ENCODE data around the gene PML. TPM values are rescaled to one million over a fixed set of nuclear protein-coding genes. Genes with fewer than 3 reads are reported as not detected.

Gene PML
- polyA plus RNA-seq, 1 donor (not counting 4 experiments of a cell fraction or from before 2014, with no cell fraction given): 20.5 TPM

- Histone ChIP-seq H3K9me3 (ENCODE audit: control insufficient read depth, low read depth, low read length) (no peaks in the 10 kb centered on the region), H4K20me1 (ENCODE audit: control insufficient read depth, extremely low read depth, insufficient read depth, low read length) (no peaks in the 10 kb centered on the region), H3K27ac (ENCODE audit: control insufficient read depth, insufficient read depth, low read length) (no peak overlapping the region), H3K36me3 (ENCODE audit: control insufficient read depth in 2 of 2, extremely low read depth in 1 of 2, insufficient read depth in 2 of 2, low read length in 2 of 2) (no peaks in the 10 kb centered on the region), H3K4me2 (ENCODE audit: control insufficient read depth, extremely low read depth, insufficient read depth, low read depth, low read length) (no peak overlapping the region), H3K9me1 (ENCODE audit: control insufficient read depth, extremely low read depth, insufficient read depth, low read length) (no peaks in the 10 kb centered on the region), H3K79me2 (ENCODE audit: control insufficient read depth, insufficient read depth, low read length) (no peaks in the 10 kb centered on the region), H3K9ac (ENCODE audit: control insufficient read depth, extremely low read depth, insufficient read depth, low read length) (no peak overlapping the region), H3K4me3 (ENCODE audit: control insufficient read depth in 2 of 3, extremely low read depth in 1 of 3, insufficient read depth in 2 of 3, low read depth in 1 of 3, low read length in 3 of 3) (no peak overlapping the region), H3K27me3 (ENCODE audit: control insufficient read depth, extremely low read depth, insufficient read depth, low read length) (no peaks in the 10 kb centered on the region), H2AFZ (ENCODE audit: control insufficient read depth, low read length) (no peak overlapping the region), H3K4me1 (ENCODE audit: control insufficient read depth, extremely low read depth, insufficient read depth, low read length) (peaks cover 19% of the 10 kb centered on the region)
- dilution Hi-C loops (cut with MboI; ENCODE audit: extremely low pct_ligation_motif_present, low sequenced_read_pairs): no loop called here
- FAIRE-seq (no peak), DNase-seq (ENCODE audit: low read depth, low spot score) (no peak)
- no peak for TF ChIP-seq EZH2 (IDR thresholded peaks at IDR 0.05; ENCODE audit: low read length)
- no peak for TF ChIP-seq CTCF (optimal IDR thresholded peaks at IDR 0.05 in 1 of 3, IDR thresholded peaks at IDR 0.05 in 1 of 3, conservative IDR thresholded peaks at IDR 0.05 in 1 of 3; ENCODE audit: extremely low read depth in 1 of 3, insufficient read depth in 2 of 3, low read length in 3 of 3)
Measured at GRCh38 chr15:73955326-73955725, 39.2 kb upstream of the PML start.

GRCh38 chr15:73955861-73956742 is 38.4 kb upstream of the PML start:
- Histone ChIP-seq H3K9me3 (ENCODE audit: control insufficient read depth, low read depth, low read length) (no peaks in the 10 kb centered on the region), H3K4me2 (ENCODE audit: control insufficient read depth, extremely low read depth, insufficient read depth, low read depth, low read length) (no peak overlapping the region), H3K9me1 (ENCODE audit: control insufficient read depth, extremely low read depth, insufficient read depth, low read length) (no peaks in the 10 kb centered on the region), H4K20me1 (ENCODE audit: control insufficient read depth, extremely low read depth, insufficient read depth, low read length) (no peaks in the 10 kb centered on the region), H3K4me1 (ENCODE audit: control insufficient read depth, extremely low read depth, insufficient read depth, low read length) (peaks cover 19% of the 10 kb centered on the region), H2AFZ (ENCODE audit: control insufficient read depth, low read length) (no peak overlapping the region), H3K27me3 (ENCODE audit: control insufficient read depth, extremely low read depth, insufficient read depth, low read length) (no peaks in the 10 kb centered on the region), H3K36me3 (ENCODE audit: control insufficient read depth in 2 of 2, extremely low read depth in 1 of 2, insufficient read depth in 2 of 2, low read length in 2 of 2) (no peaks in the 10 kb centered on the region), H3K27ac (ENCODE audit: control insufficient read depth, insufficient read depth, low read length) (no peak overlapping the region), H3K4me3 (ENCODE audit: control insufficient read depth in 2 of 3, extremely low read depth in 1 of 3, insufficient read depth in 2 of 3, low read depth in 1 of 3, low read length in 3 of 3) (no peak overlapping the region), H3K79me2 (ENCODE audit: control insufficient read depth, insufficient read depth, low read length) (no peaks in the 10 kb centered on the region), H3K9ac (ENCODE audit: control insufficient read depth, extremely low read depth, insufficient read depth, low read length) (no peak overlapping the region)
- no peak for TF ChIP-seq CTCF (optimal IDR thresholded peaks at IDR 0.05 in 1 of 3, IDR thresholded peaks at IDR 0.05 in 1 of 3, conservative IDR thresholded peaks at IDR 0.05 in 1 of 3; ENCODE audit: extremely low read depth in 1 of 3, insufficient read depth in 2 of 3, low read length in 3 of 3)
- TF ChIP-seq EZH2 (IDR thresholded peaks at IDR 0.05; ENCODE audit: low read length): no peak
- dilution Hi-C loops (cut with MboI; ENCODE audit: extremely low pct_ligation_motif_present, low sequenced_read_pairs): no loop called here
- DNase-seq (ENCODE audit: low read depth, low spot score) (no peak), FAIRE-seq (no peak)

All from keratinocyte (primary cell).